H1 (cell line): ENCODE results near the gene CIBAR2. TPM values are rescaled to one million over a fixed set of nuclear protein-coding genes. Genes with fewer than 3 reads are reported as not detected.

Source experiments
- ATF2 ChIP-seq: IDR thresholded peaks from 2 replicates; pipeline ENCODE4 v1.6.1; 2012; ENCODE audit warnings: low read length, inconsistent platforms
- BCL11A ChIP-seq, 2 experiments: IDR thresholded peaks; one replicate each; pipeline ENCODE4 v1.6.1; 2011; ENCODE audit warnings: low read depth in 2 of 2, low read length in 2 of 2, mild to moderate bottlenecking in 2 of 2
- CBX8 ChIP-seq: fragments of 300-800, 300-1000 bp; sonication (generic); IDR thresholded peaks from 2 replicates; pipeline ENCODE4 v1.7.1; 2016; ENCODE audit warnings: low read depth, low read length, borderline replicate concordance
- CHD7 ChIP-seq: fragments of 300-600 bp; sonication (generic); IDR thresholded peaks from 2 replicates; pipeline ENCODE4 v1.7.1; 2012; ENCODE audit warnings: low read length, moderate library complexity, mild to moderate bottlenecking, inconsistent platforms; ENCODE audit not compliant: insufficient replicate concordance
- HDAC6 ChIP-seq: IDR thresholded peaks from one replicate; pipeline ENCODE4 v1.7.1; 2012; ENCODE audit warnings: low read depth, mild to moderate bottlenecking, inconsistent platforms, low read length, moderate library complexity
- NRF1 ChIP-seq: IDR thresholded peaks from 2 replicates; pipeline ENCODE4 v1.6.1; 2011; ENCODE audit warnings: mild to moderate bottlenecking, low read depth, low read length, improper control_type of control experiment
- POLR2A ChIP-seq, 2 experiments: IDR thresholded peaks; 1 replicate in 1 of 2; 2 replicates in 1 of 2; pipeline ENCODE4 v1.6.1; 2011; ENCODE audit warnings: low read depth in 2 of 2, low read length in 2 of 2, mild to moderate bottlenecking in 2 of 2; ENCODE audit errors: control extremely low read depth in 1 of 2
- POLR2AphosphoS5 ChIP-seq: IDR thresholded peaks from 2 replicates; pipeline ENCODE4 v1.6.1; 2011; ENCODE audit warnings: low read depth, low read length
- RFX5 ChIP-seq: IDR thresholded peaks from 2 replicates; pipeline ENCODE4 v1.6.1; 2011; ENCODE audit warnings: low read depth, low read length, improper control_type of control experiment, borderline replicate concordance
- RNF2 ChIP-seq: fragments of 200-900, 300-1000 bp; sonication (generic); IDR thresholded peaks from 2 replicates; pipeline ENCODE4 v1.7.1; 2016; ENCODE audit warnings: borderline replicate concordance, low read depth, mild to moderate bottlenecking, antibody characterized with exemption, low read length; ENCODE audit not compliant: poor library complexity, severe bottlenecking; ENCODE audit errors: missing control alignments
- SIRT6 ChIP-seq: IDR thresholded peaks from one replicate; pipeline ENCODE4 v1.7.1; 2012; ENCODE audit warnings: low read length, inconsistent platforms
- polyA plus RNA-seq, 7 experiments: library from polyadenylated mRNA; depleted of rRNA in 3 of 7; stranded (reverse) in 5 of 7; unstranded in 2 of 7; fragments of >200 nt in 5 of 7; fragments of 200-250 nt in 2 of 7; gene quantifications; 1 replicate in 5 of 7; 2 replicates in 1 of 7; 4 replicates in 1 of 7; pipeline versions ENCODE4 v1.2.1 to v1.2.3, GENCODE V29; 2011 to 2013; ENCODE audit warnings: missing spikeins in 2 of 7, mixed read lengths in 2 of 7
- total RNA-seq: library from RNA; stranded (reverse); fragmentation: NEBNext Ultra II Directional; extraction: Animal tissue kit (Norgen Biotek cat#: 25700); gene quantifications from 2 replicates; pipeline ENCODE4 v1.2.1, GENCODE V29; 2021

CIBAR2 gene
- total and polyA plus RNA-seq, 2 of the 8 experiments (the other 6 are each of a cell fraction or from before 2014, with no cell fraction given) = 0.18 TPM; not detected in 1

- TF ChIP-seq CHD7 (no peak), RNF2 (no peak), ATF2 (no peak), HDAC6 (no peak), CBX8 (no peak), SIRT6 (no peak), POLR2AphosphoS5 (no peak), POLR2A (IDR thresholded peaks at IDR 0.05; ENCODE audit: control extremely low read depth in 1 of 2, low read depth in 2 of 2, low read length in 2 of 2) (no peak), BCL11A (IDR thresholded peaks at IDR 0.05; ENCODE audit: low read depth in 2 of 2, low read length in 2 of 2) (no peak), RFX5 (no peak), NRF1 (no peak)
Measured at GRCh38 chr16:85065099-85065498, 47.2 kb downstream of the CIBAR2 start (continued).
